ENCODE measurements around the gene HLCS. TPM values are rescaled to one million over a fixed set of nuclear protein-coding genes. Genes with fewer than 3 reads are reported as not detected.

HLCS gene
- total RNA-seq, 1 experiment from 2014 or later, result 11.9 TPM

DNA sequence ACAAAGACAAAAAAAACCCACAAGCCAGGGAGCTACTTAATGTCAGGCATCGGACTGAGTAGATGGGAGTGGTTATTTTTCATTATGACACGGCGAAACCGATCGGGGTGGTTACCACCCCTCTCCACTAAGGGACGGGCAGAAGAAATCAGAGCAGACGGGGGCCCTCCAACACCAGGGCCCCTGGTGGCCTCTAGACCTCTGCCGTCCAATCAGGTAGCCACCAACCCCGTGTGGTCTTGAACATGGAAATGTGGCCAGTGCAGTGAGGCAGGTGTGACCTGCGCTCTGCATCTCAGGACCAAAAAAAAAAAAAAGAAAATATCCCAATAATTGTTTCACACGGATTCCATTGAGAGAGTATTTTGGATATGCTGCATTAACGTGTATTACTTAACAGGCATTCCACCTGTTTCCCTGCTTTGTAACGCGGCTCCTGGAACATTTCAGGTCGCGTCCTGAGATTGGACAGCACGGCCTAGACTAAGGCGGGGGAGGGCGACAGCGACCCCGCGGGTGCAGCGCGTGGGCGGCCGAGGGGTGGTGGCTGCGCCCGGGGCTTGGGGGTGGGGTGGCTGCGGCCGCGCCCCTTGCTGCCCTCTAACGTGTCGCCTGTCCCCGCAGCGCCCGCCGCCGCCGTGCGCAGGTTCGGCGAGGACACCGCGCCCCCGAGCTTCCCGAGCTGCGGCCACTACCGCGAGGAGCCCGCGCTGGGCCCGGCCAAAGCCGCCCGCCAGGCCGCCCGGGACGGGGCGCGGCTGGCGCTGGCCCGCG lies 219.2 kb downstream of the HLCS start:
- DNase-seq (ENCODE audit: low read depth), result no peak

- DNase-seq (ENCODE audit: low read depth), result no peak
Measured at GRCh38 chr21:36745459-36745858, 221.0 kb downstream of the HLCS start.

GRCh38 chr21:36744560-36745231 lies 221.8 kb downstream of the HLCS start:
- peak; percentile 7 for DNase-seq (ENCODE audit: low read depth)

DNA sequence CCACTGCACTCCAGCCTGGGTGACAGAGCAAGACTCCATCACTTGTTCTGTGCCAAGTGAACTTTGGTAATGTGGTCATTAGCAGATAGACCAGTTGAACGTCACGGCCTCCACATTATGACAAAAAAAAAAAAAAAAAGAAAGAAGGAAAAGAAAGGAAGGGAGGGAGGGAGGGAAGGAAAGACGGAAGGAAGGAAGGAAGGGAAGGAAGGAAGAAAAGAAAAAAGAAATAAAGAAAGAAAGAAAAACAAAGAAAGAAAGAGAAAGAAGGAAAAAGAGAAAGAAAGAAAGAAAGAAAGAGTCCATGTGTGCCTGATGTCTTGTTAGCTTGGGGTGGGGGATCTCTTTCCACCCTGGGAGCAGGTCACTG lies 222.3 kb downstream of the HLCS start:
- DNase-seq (ENCODE audit: low read depth), result no peak

DNA sequence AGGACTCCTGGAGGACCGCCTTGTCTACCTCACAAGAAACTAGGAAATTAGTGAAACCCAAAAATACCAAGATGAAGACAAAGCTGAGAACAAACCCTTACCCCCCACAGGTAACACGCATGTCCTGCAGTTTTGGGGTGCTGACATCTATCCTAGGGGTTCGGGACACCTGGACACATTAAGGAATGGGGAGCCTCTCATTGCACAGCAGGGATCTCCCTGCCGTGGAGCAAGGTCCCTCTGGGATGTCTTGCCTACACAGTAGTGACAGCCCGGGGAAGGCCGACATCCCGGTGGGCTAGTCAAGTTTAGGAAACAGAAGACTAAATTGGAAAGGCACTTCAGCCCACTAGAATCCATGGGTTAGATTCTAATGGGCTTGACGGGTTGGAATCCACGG lies 223.0 kb downstream of the HLCS start:
- DNase-seq (ENCODE audit: low read depth), result no peak

DNA sequence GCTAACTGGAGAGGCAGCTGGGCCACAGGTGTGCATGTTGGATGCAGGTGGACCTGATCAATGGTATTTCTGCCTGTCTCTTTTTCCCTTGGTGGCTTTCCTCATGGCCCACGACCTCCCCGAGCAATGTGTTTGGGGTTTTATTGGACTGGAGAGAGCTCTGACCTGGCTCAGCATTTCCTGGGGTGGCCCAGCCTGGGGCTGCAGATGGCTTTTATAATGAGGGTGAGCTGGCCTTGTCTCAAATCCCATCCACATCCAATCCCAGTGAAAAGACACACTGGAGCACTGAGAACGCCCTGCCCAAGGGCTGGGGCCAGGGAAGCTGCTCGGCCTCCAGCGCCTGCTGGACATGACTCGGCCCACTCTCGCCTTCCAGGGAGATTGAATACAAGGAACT lies 223.5 kb downstream of the HLCS start:
- DNase-seq (ENCODE audit: low read depth), result no peak

GRCh38 chr21:36741506-36741905 lies 225.0 kb downstream of the HLCS start:
- no peak for DNase-seq (ENCODE audit: low read depth)

- DNase-seq (ENCODE audit: low read depth), result no peak
Measured at GRCh38 chr21:36738489-36739126, 227.9 kb downstream of the HLCS start.

GRCh38 chr21:36735724-36736320 lies 230.6 kb downstream of the HLCS start:
- DNase-seq (ENCODE audit: low read depth), result no peak

GRCh38 chr21:36735201-36735515 lies 231.3 kb downstream of the HLCS start:
- DNase-seq (ENCODE audit: low read depth), result no peak

GRCh38 chr21:36734367-36735200 lies 231.9 kb downstream of the HLCS start:
- DNase-seq (ENCODE audit: low read depth), result no peak

GRCh38 chr21:36733857-36734256 lies 232.6 kb downstream of the HLCS start:
- no peak for DNase-seq (ENCODE audit: low read depth)

GRCh38 chr21:36732761-36733160 lies 233.7 kb downstream of the HLCS start:
- no peak for DNase-seq (ENCODE audit: low read depth)

GRCh38 chr21:36732217-36732616 lies 234.3 kb downstream of the HLCS start:
- no peak for DNase-seq (ENCODE audit: low read depth)

DNA sequence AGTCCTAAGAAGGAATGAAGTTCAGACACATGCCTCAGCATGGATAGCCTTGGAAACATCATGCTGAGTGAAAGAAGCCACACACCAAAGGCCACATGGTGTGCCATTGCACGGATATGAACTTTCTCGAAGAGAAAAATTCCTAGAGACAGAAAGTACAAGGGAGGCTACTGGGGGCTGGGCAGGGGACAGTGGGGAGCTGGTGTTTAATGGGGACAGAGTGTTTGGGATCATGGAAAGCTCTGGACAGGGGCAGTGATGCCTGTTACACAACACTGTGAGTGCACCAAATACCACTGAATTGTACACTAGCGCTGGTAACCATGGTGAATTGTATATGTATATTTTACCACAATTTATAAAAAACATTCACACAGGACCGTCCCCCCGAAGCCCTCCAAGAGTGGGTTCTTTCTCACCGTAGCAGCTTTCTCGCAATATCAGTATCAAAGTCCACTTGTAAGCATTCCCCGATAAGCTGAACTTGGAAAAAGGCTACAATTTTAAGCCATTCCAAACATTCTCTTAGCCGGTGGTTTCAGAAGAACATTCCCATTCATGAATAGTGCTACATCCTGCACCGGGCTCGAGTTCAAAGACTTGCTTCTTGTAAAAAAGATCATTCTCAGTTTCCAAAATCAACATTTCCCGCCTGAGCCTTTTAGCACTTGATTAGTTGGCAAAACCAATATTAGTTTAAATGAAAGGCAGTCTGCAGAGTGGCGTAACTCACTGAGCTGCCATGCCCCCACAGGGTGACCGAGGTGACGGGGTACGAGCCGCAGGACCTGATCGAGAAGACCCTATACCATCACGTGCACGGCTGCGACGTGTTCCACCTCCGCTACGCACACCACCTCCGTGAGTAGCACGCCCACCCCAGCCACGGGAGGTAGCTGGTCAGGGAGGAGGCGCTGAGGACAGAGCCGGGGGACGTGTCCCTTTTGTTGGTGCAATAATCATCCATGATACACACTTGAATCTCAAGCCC lies 235.9 kb downstream of the HLCS start:
- DNase-seq (ENCODE audit: low read depth), result no peak

- DNase-seq (ENCODE audit: low read depth), result no peak
Measured at GRCh38 chr21:36729310-36729970, 237.0 kb downstream of the HLCS start.

DNA sequence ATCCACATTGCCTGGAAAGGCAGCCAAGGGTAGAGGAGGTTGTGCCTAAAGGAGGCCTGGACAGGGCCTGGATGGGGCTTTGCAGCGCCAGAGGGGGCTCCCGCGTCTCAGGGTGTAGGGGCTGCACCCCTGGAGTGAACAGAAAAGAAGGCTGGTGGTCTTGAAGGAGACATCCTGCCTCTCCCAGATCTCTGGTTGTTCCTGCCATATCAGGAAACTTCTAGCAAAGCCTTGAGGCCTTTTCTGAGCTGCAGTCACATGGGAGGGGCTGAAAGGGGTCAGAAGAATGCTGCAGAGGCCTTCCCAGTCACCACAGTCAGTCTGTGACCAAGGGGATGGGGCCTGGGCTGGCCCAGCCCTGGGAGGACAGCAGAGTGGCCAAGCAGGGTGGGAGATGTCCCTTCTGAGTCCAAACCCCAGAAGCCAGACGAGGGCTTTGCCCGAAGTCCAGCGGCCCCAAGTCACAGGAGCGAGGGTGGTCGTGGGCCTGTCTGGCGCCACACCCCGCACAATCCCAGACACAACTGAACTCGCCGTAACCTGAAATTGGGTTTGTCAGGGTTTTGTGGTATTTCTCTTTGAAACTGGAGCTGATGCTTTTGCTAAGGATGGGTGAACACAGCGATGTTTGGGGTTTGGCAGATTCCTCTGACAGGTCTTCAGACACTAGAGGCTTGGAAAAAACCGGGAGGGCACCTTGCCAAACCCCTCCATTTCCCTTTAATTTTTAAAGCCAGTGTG lies 237.9 kb downstream of the HLCS start:
- no peak for DNase-seq (ENCODE audit: low read depth)

GRCh38 chr21:36727866-36728265 lies 238.6 kb downstream of the HLCS start:
- DNase-seq (ENCODE audit: low read depth), result no peak

- no peak for DNase-seq (ENCODE audit: low read depth)
Measured at GRCh38 chr21:36725793-36726386, 240.6 kb downstream of the HLCS start.
